Upper lobe of left lung (tissue), 6 donors: ENCODE measurements around the gene ADAD2. TPM values are rescaled to one million over a fixed set of nuclear protein-coding genes. Genes with fewer than 3 reads are reported as not detected.
A peak's percentile ranks its signal among the peaks of the same experiment; 100 is the strongest.

ENCODE experiments used
- ATAC-seq, 2 donors: fragments of 200-7000 bp; cut with Tn5 transposase; one replicate each; pipeline ENCODE4 v1.9.1; 2022; ENCODE audit warnings: mild to moderate bottlenecking in 2 of 2, moderate library complexity in 2 of 2; ENCODE audit not compliant: low FRiP score in 2 of 2
- DNase-seq, 2 donors: peaks; one replicate each; pipeline ENCODE4 v3.0.0-alpha.2; 2019 to 2020
- H3K27ac ChIP-seq, 4 donors: fragments of 200-600 bp; sonication (generic); one replicate each; pipeline ENCODE4 v1.5.1; 2016 to 2019
- H3K27me3 ChIP-seq, 4 donors: fragments of 200-600 bp; sonication (generic); one replicate each; pipeline ENCODE4 v1.5.1; 2017 to 2019
- H3K36me3 ChIP-seq, 4 donors: fragments of 200-600 bp; sonication (generic); one replicate each; pipeline ENCODE4 v1.5.1; 2016 to 2019
- H3K4me1 ChIP-seq, 4 donors: fragments of 200-600 bp; sonication (generic); one replicate each; pipeline ENCODE4 v1.5.1; 2018 to 2019
- H3K4me3 ChIP-seq, 4 donors: fragments of 200-600 bp; sonication (generic); one replicate each; pipeline ENCODE4 v1.5.1; 2017 to 2019; ENCODE audit warnings: mild to moderate bottlenecking in 2 of 4, moderate library complexity in 1 of 4
- H3K9me3 ChIP-seq, 4 donors: fragments of 200-600 bp; sonication (generic); one replicate each; pipeline ENCODE4 v1.5.1; 2018 to 2019
- EP300 ChIP-seq, 4 donors: sonication (generic); formaldehyde crosslinking; IDR thresholded peaks; one replicate each; pipeline ENCODE4 v1.5.1; 2017; ENCODE audit warnings: antibody characterized with exemption in 4 of 4, control low read depth in 2 of 4
- POLR2A ChIP-seq, 4 donors: fragments of 450-650 bp; IDR thresholded peaks; one replicate each; pipeline ENCODE4 v1.5.1; 2016 to 2017; ENCODE audit warnings: antibody characterized with exemption in 4 of 4, mild to moderate bottlenecking in 2 of 4
- POLR2AphosphoS5 ChIP-seq, 2 donors: sonication (generic); formaldehyde crosslinking; IDR thresholded peaks; one replicate each; pipeline ENCODE4 v1.5.1; 2017; ENCODE audit warnings: antibody characterized with exemption in 2 of 2
- WGBS, 2 donors: methylation state at CpG; one replicate each; pipeline ENCODE4 v1.1.5; 2017 to 2018; 5-methylcytosine and 5-hydroxymethylcytosine counted together
- total RNA-seq, 6 donors: library from RNA; depleted of rRNA in 4 of 6; stranded (reverse); fragments of >200 nt in 4 of 6; gene quantifications; one replicate each; pipeline versions ENCODE4 v1.1.0 to v1.2.1, GENCODE V29; 2016 to 2021
- TF ChIP-seq, protein P1 (sequence below), 6 experiments: fragments of 450-650 bp in 4 of 6; fragments of 200-600 bp in 2 of 6; sonication (generic) in 2 of 6; IDR thresholded peaks; one replicate each; pipeline ENCODE4 v1.5.1; 2016 to 2019; ENCODE audit warnings: antibody characterized with exemption in 6 of 6
- donor health status: DM: no; HTN: no; CAD: no; lungs with moderate emphysema.
- donor health status: DM: no; HTN: yes; CAD: no; lungs with severe emphysema.

ADAD2 gene
- total RNA-seq, 6 donors from 2014 or later, result 1.1 TPM; not detected in 5

DNA sequence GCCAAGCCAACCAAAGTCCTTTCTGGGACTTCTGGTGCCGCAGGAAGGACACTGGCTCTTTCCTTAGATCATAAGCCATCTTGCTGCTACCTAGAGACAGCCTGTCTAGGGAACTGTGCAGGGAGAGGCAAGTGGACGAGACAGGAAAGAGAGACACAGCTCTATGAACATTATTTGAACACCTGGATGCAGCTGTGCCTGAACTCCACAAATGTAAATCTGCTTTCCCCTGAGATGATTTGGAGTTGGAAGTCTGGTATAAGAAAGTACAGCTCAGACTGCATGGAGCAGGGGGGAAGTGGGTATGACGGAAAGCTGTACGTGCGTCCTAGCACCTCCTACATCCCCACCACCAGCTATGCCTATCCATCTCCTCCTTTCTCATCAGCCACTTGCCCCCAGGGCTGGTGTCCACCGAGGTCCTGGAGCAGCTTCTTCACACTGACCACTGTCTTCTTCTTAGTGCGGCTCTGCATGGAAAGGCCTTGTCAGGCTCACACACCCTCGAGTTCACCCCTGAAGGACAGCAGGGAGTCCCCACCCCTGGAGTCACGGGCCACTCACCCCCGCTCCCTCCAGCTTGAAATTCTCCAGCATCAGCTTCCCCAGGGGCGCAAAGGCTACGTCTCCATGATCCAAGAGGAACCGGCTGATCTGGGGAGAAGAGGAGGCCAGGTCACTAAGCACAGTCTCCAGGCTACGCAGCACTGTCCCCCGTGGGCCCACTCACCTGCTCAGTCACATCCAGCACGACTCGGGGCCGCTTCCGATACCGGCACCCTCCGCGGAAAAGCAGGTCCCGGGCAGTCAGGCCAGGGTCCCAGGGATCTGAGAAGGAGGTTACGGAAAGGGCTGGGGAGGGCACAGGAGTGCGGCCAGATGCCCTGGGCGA lies 8.0 kb upstream of the ADAD2 start:
- no peak for ATAC-seq
- no peak for TF ChIP-seq EP300 (IDR thresholded peaks at IDR 0.05)
- TF ChIP-seq POLR2AphosphoS5 (IDR thresholded peaks at IDR 0.05), result no peak
- TF ChIP-seq POLR2A (IDR thresholded peaks at IDR 0.05), result no peak
- TF ChIP-seq, protein P1, sequence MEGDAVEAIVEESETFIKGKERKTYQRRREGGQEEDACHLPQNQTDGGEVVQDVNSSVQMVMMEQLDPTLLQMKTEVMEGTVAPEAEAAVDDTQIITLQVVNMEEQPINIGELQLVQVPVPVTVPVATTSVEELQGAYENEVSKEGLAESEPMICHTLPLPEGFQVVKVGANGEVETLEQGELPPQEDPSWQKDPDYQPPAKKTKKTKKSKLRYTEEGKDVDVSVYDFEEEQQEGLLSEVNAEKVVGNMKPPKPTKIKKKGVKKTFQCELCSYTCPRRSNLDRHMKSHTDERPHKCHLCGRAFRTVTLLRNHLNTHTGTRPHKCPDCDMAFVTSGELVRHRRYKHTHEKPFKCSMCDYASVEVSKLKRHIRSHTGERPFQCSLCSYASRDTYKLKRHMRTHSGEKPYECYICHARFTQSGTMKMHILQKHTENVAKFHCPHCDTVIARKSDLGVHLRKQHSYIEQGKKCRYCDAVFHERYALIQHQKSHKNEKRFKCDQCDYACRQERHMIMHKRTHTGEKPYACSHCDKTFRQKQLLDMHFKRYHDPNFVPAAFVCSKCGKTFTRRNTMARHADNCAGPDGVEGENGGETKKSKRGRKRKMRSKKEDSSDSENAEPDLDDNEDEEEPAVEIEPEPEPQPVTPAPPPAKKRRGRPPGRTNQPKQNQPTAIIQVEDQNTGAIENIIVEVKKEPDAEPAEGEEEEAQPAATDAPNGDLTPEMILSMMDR (IDR thresholded peaks at IDR 0.05), result no peak
- no peaks in the 10 kb centered on the region for H3K27me3 ChIP-seq
- H3K27ac ChIP-seq, result peak overlapping the region; percentile 62 to 88 (median 67)
- H3K36me3 ChIP-seq, result peaks cover 29 to 66% (median 58%) of the 10 kb centered on the region in 4 donors
- H3K9me3 ChIP-seq, result no peaks in the 10 kb centered on the region
- 95% methylated on average over 22 to 26 of the region's 26 CpGs for WGBS, 2 donors
- DNase-seq, result peak in 1 of 2 donors; percentile 54
- H3K4me3 ChIP-seq, result no peak overlapping the region
- H3K4me1 ChIP-seq, result peaks cover 15 to 64% (median 33%) of the 10 kb centered on the region in 4 donors

DNA sequence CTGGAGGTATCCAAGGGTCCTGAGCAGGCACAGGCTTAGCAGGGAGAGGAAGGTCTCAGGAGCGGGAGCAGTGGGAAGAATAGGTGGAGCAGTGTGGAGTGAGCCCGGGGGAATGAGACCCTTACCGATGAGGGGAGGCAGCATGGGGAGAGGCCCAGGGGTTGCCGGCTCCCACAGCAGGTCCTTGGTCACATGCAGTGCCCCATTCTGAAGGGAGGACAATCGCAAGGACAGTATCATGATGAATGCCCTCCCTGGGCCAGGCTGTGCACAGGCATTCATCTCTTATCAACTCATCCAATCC lies 7.4 kb upstream of the ADAD2 start:
- H3K27me3 ChIP-seq, result no peaks in the 10 kb centered on the region
- no peaks in the 10 kb centered on the region for H3K9me3 ChIP-seq
- TF ChIP-seq POLR2AphosphoS5 (IDR thresholded peaks at IDR 0.05) (no peak), POLR2A (IDR thresholded peaks at IDR 0.05) (no peak), EP300 (IDR thresholded peaks at IDR 0.05) (no peak)
- TF ChIP-seq, protein P1 (IDR thresholded peaks at IDR 0.05), result no peak
- WGBS, 2 donors, result 88 to 89% methylated on average over 4 to 5 of the region's 5 CpGs
- DNase-seq, result no peak
- ATAC-seq, result no peak
- H3K4me1 ChIP-seq, result peaks cover 15 to 58% (median 30%) of the 10 kb centered on the region in 4 donors
- peak overlapping the region; percentile 62 to 88 (median 67) for H3K27ac ChIP-seq
- H3K36me3 ChIP-seq, result peaks cover 29 to 61% (median 54%) of the 10 kb centered on the region in 4 donors
- no peak overlapping the region for H3K4me3 ChIP-seq

DNA sequence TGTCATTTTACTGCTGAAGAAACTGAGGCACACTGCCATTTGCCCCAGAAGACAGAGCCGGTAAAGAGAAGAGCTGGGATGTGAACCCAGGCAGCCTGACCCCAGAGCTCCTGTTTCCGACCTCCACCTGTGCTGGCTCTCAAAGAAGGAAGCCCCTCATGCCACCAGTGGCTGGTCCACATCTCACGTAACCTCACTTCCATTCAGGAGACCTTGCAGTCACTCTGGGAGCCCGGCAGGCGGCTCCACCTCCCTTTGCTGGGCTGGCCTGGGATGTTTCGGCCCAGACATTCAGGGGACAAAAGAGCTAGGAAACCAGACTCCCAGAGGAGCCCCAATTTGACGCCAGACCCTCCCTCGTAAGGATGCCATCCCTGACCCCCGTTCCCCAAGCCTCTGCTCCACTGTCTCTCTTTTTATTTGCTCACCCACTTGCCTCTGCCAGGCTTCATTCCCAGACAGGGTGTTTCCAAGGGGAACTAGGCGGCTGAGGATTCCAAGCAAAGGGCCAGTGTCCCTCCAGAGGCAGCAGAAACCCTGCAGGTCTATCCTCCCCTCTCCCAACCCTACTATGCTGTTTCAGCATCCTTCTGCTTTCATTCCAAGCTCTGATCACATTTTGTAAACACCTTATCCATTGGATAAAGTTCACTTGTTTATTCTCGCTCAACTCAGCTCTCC lies 6.9 kb upstream of the ADAD2 start:
- Histone ChIP-seq H3K27ac (peak overlapping the region; percentile 62 to 88 (median 67)), H3K4me1 (peaks cover 15 to 55% (median 30%) of the 10 kb centered on the region in 4 donors), H3K9me3 (no peaks in the 10 kb centered on the region), H3K27me3 (no peaks in the 10 kb centered on the region), H3K4me3 (peak overlapping the region in 1 of 4 donors; percentile 75), H3K36me3 (peaks cover 27 to 56% (median 49%) of the 10 kb centered on the region in 4 donors)
- TF ChIP-seq EP300 (IDR thresholded peaks at IDR 0.05) (no peak), POLR2A (IDR thresholded peaks at IDR 0.05) (no peak)
- TF ChIP-seq, protein P1 (IDR thresholded peaks at IDR 0.05), result peak in 2 of 6 experiments; percentile 23 to 35
- DNase-seq (no peak), ATAC-seq (no peak)
- 76 to 77% methylated on average over 6 to 11 of the region's 11 CpGs for WGBS, 2 donors

DNA sequence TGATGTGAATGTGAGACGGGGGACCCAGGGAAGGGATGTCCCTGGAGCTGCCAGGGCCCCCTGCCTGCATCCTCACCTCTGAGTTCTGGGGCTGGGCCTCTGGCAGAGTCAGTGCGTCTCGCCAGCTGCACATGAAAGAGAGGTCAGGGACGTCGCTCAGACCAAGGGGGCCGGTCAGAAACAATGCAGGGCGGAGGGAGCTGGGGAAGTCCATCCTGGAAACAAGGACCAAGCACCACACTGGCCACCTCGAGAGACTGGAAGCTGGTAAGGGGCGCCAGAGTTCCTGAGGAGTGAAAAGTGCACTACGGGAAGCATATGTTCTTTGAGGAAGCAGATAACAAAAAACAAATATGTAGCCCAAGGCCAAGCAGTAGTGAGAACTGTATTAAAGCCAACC lies 6.2 kb upstream of the ADAD2 start:
- H3K36me3 ChIP-seq, result peaks cover 21 to 48% (median 42%) of the 10 kb centered on the region in 4 donors
- ATAC-seq, result no peak
- H3K9me3 ChIP-seq, result no peaks in the 10 kb centered on the region
- peak overlapping the region; percentile 62 to 88 (median 67) for H3K27ac ChIP-seq
- WGBS, 2 donors, result 69 to 70% methylated on average over 10 of the region's 10 CpGs
- H3K4me1 ChIP-seq, result peaks cover 15 to 48% (median 30%) of the 10 kb centered on the region in 4 donors
- peak in 1 of 2 donors; percentile 37 for DNase-seq
- peak overlapping the region in 1 of 4 donors; percentile 75 for H3K4me3 ChIP-seq
- TF ChIP-seq POLR2AphosphoS5 (IDR thresholded peaks at IDR 0.05) (no peak), POLR2A (IDR thresholded peaks at IDR 0.05) (no peak)
- TF ChIP-seq, protein P1 (IDR thresholded peaks at IDR 0.05), result no peak
- H3K27me3 ChIP-seq, result no peaks in the 10 kb centered on the region
